ENCODE measurements around the gene CCR7. TPM values are rescaled to one million over a fixed set of nuclear protein-coding genes. Genes with fewer than 3 reads are reported as not detected.
A peak's percentile ranks its signal among the peaks of the same experiment; 100 is the strongest.

The CCR7 gene
- total and polyA plus RNA-seq, 2 of the 13 experiments (the other 11 are each of a cell fraction or from before 2014, with no cell fraction given), result 0.04 to 0.53 TPM

- TF ChIP-seq, protein P1, sequence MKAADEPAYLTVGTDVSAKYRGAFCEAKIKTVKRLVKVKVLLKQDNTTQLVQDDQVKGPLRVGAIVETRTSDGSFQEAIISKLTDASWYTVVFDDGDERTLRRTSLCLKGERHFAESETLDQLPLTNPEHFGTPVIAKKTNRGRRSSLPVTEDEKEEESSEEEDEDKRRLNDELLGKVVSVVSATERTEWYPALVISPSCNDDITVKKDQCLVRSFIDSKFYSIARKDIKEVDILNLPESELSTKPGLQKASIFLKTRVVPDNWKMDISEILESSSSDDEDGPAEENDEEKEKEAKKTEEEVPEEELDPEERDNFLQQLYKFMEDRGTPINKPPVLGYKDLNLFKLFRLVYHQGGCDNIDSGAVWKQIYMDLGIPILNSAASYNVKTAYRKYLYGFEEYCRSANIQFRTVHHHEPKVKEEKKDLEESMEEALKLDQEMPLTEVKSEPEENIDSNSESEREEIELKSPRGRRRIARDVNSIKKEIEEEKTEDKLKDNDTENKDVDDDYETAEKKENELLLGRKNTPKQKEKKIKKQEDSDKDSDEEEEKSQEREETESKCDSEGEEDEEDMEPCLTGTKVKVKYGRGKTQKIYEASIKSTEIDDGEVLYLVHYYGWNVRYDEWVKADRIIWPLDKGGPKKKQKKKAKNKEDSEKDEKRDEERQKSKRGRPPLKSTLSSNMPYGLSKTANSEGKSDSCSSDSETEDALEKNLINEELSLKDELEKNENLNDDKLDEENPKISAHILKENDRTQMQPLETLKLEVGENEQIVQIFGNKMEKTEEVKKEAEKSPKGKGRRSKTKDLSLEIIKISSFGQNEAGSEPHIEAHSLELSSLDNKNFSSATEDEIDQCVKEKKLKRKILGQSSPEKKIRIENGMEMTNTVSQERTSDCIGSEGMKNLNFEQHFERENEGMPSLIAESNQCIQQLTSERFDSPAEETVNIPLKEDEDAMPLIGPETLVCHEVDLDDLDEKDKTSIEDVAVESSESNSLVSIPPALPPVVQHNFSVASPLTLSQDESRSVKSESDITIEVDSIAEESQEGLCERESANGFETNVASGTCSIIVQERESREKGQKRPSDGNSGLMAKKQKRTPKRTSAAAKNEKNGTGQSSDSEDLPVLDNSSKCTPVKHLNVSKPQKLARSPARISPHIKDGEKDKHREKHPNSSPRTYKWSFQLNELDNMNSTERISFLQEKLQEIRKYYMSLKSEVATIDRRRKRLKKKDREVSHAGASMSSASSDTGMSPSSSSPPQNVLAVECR (CRISPR knock-in tag; IDR thresholded peaks at IDR 0.05; ENCODE audit: borderline replicate concordance), result 0 out of 2 replicates have a peak, but pooled peaks have one; percentile 19
- TF ChIP-seq ZNF251 (CRISPR knock-in tag; IDR thresholded peaks at IDR 0.05) (peak; percentile 38; the same call in 1 of the 2 replicates), FOXA3 (CRISPR knock-in tag; IDR thresholded peaks at IDR 0.05) (peak; percentile 99), DPF2 (CRISPR knock-in tag; IDR thresholded peaks at IDR 0.05; ENCODE audit: borderline replicate concordance, low read depth) (peak; percentile 69; the same call in 1 of the 2 replicates), ZNF605 (CRISPR knock-in tag; IDR thresholded peaks at IDR 0.05) (0 out of 2 replicates have a peak, but pooled peaks have one; percentile 6), NFIC (IDR thresholded peaks at IDR 0.05; ENCODE audit: low read length) (peak; percentile 76; the same call in 1 of the 2 replicates), ZNF572 (CRISPR knock-in tag; IDR thresholded peaks at IDR 0.05) (0 out of 2 replicates have a peak, but pooled peaks have one; percentile 55), ATF6 (CRISPR knock-in tag; conservative IDR thresholded peaks at IDR 0.05) (no peak), GATA4 (IDR thresholded peaks at IDR 0.05; ENCODE audit: borderline replicate concordance, low read depth) (peak; percentile 56; the same call in 1 of the 2 replicates), ZBTB1 (CRISPR knock-in tag; IDR thresholded peaks at IDR 0.05; ENCODE audit: borderline replicate concordance) (no peak), MAX (IDR thresholded peaks at IDR 0.05) (peak; percentile 82; the same call in 1 of the 2 replicates), SALL1 (CRISPR knock-in tag; IDR thresholded peaks at IDR 0.05) (peak; percentile 100), CBFB (CRISPR knock-in tag; IDR thresholded peaks at IDR 0.05) (peak; percentile 18; the same call in 1 of the 2 replicates), CENPBD1 (CRISPR knock-in tag; IDR thresholded peaks at IDR 0.05; ENCODE audit: borderline replicate concordance, low read depth) (no peak), SRY (CRISPR knock-in tag; IDR thresholded peaks at IDR 0.05) (peak; percentile 41; the same call in 1 of the 2 replicates), ZNF224 (CRISPR knock-in tag; IDR thresholded peaks at IDR 0.05) (no peak)
- TF ChIP-seq, protein P2, sequence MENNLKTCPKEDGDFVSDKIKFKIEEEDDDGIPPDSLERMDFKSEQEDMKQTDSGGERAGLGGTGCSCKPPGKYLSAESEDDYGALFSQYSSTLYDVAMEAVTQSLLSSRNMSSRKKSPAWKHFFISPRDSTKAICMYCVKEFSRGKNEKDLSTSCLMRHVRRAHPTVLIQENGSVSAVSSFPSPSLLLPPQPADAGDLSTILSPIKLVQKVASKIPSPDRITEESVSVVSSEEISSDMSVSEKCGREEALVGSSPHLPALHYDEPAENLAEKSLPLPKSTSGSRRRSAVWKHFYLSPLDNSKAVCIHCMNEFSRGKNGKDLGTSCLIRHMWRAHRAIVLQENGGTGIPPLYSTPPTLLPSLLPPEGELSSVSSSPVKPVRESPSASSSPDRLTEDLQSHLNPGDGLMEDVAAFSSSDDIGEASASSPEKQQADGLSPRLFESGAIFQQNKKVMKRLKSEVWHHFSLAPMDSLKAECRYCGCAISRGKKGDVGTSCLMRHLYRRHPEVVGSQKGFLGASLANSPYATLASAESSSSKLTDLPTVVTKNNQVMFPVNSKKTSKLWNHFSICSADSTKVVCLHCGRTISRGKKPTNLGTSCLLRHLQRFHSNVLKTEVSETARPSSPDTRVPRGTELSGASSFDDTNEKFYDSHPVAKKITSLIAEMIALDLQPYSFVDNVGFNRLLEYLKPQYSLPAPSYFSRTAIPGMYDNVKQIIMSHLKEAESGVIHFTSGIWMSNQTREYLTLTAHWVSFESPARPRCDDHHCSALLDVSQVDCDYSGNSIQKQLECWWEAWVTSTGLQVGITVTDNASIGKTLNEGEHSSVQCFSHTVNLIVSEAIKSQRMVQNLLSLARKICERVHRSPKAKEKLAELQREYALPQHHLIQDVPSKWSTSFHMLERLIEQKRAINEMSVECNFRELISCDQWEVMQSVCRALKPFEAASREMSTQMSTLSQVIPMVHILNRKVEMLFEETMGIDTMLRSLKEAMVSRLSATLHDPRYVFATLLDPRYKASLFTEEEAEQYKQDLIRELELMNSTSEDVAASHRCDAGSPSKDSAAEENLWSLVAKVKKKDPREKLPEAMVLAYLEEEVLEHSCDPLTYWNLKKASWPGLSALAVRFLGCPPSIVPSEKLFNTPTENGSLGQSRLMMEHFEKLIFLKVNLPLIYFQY (CRISPR knock-in tag; IDR thresholded peaks at IDR 0.05; ENCODE audit: borderline replicate concordance), result no peak; the same call in 1 of the 2 replicates
Observed at GRCh38 chr17:40551879-40552768, 13.1 kb downstream of the CCR7 start (continued).
